Tibial nerve (tissue), 4 donors: ENCODE measurements around the gene C1D. TPM values are rescaled to one million over a fixed set of nuclear protein-coding genes. Genes with fewer than 3 reads are reported as not detected.

Experiments used
- DNase-seq, 2 donors: peaks; one replicate each; pipeline ENCODE4 v3.0.0-alpha.2; 2019; ENCODE audit warnings: low spot score in 2 of 2
- H3K27ac ChIP-seq, 4 donors: fragments of 200-600 bp; sonication (generic) in 3 of 4; one replicate each; pipeline ENCODE4 v1.5.1; 2017 to 2019; ENCODE audit warnings: mild to moderate bottlenecking in 1 of 4
- H3K27me3 ChIP-seq, 2 donors: fragments of 200-600 bp; sonication (generic) in 1 of 2; one replicate each; pipeline versions ENCODE4 v1.5.1 to v1.6.0; 2017 to 2019
- H3K36me3 ChIP-seq, 3 donors: fragments of 200-600 bp; sonication (generic); one replicate each; pipeline ENCODE4 v1.5.1; 2018 to 2019
- H3K4me1 ChIP-seq, 4 donors: fragments of 200-600 bp; sonication (generic) in 3 of 4; one replicate each; pipeline ENCODE4 v1.5.1; 2017 to 2019
- H3K4me3 ChIP-seq, 4 donors: fragments of 200-600 bp; sonication (generic) in 3 of 4; one replicate each; pipeline ENCODE4 v1.5.1; 2017 to 2019; ENCODE audit warnings: mild to moderate bottlenecking in 1 of 4, moderate library complexity in 1 of 4
- H3K9me3 ChIP-seq, 4 donors: fragments of 200-600 bp; sonication (generic) in 3 of 4; one replicate each; pipeline ENCODE4 v1.5.1; 2017 to 2019
- EP300 ChIP-seq, 2 donors: sonication (generic); formaldehyde crosslinking; IDR thresholded peaks; one replicate each; pipeline ENCODE4 v1.6.1; 2017; ENCODE audit warnings: antibody characterized with exemption in 2 of 2, mild to moderate bottlenecking in 1 of 2
- POLR2A ChIP-seq, 2 donors: fragments of 450-650 bp; IDR thresholded peaks; one replicate each; pipeline ENCODE4 v1.6.1; 2017; ENCODE audit warnings: antibody characterized with exemption in 2 of 2, mild to moderate bottlenecking in 2 of 2, moderate library complexity in 2 of 2
- WGBS, 2 donors: methylation state at CpG; one replicate each; pipeline ENCODE4 v1.1.5; 2018; 5-methylcytosine and 5-hydroxymethylcytosine counted together
- total RNA-seq, 4 donors: library from RNA; depleted of rRNA; stranded (reverse); fragments of >200 nt; gene quantifications; one replicate each; pipeline ENCODE4 v1.1.0, GENCODE V29; 2016
- TF ChIP-seq, protein P1 (sequence below), 5 experiments: fragments of 200-600 bp in 3 of 5; fragments of 450-650 bp in 2 of 5; sonication (generic) in 3 of 5; IDR thresholded peaks; one replicate each; pipeline ENCODE4 v1.5.1; 2016 to 2019; ENCODE audit warnings: antibody characterized with exemption in 5 of 5, mild to moderate bottlenecking in 3 of 5, moderate library complexity in 2 of 5

Gene C1D
- total RNA-seq, 4 donors from 2014 or later, result 13.5 to 25.3 (median 22.6) TPM

DNA sequence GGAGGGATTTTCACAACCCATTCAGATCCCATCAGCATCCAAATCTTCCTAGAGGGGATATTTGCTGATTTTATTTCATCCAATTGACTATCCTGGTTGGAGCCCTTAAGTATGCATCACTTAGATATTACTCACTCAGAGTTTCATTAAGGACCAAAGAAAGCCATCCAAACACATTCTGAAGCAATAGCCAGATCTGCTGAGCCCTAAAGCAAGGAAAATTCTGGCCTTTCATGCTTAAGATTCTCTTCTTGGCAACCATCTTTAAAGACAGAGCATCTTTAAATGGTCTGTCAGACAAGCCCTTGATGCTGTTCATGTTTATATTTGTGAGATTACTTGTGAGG, 40.9 kb upstream of the C1D start:
- no peaks in the 10 kb centered on the region for H3K36me3 ChIP-seq
- H3K27me3 ChIP-seq, result no peaks in the 10 kb centered on the region
- peaks cover 0 to 7% (median 0%) of the 10 kb centered on the region in 4 donors for H3K9me3 ChIP-seq
- no peak overlapping the region for H3K27ac ChIP-seq
- H3K4me1 ChIP-seq, result peaks cover 0 to 9% (median 0%) of the 10 kb centered on the region in 4 donors
- DNase-seq, result no peak
- TF ChIP-seq POLR2A (IDR thresholded peaks at IDR 0.05) (no peak), EP300 (IDR thresholded peaks at IDR 0.05) (no peak)
- TF ChIP-seq, protein P1, sequence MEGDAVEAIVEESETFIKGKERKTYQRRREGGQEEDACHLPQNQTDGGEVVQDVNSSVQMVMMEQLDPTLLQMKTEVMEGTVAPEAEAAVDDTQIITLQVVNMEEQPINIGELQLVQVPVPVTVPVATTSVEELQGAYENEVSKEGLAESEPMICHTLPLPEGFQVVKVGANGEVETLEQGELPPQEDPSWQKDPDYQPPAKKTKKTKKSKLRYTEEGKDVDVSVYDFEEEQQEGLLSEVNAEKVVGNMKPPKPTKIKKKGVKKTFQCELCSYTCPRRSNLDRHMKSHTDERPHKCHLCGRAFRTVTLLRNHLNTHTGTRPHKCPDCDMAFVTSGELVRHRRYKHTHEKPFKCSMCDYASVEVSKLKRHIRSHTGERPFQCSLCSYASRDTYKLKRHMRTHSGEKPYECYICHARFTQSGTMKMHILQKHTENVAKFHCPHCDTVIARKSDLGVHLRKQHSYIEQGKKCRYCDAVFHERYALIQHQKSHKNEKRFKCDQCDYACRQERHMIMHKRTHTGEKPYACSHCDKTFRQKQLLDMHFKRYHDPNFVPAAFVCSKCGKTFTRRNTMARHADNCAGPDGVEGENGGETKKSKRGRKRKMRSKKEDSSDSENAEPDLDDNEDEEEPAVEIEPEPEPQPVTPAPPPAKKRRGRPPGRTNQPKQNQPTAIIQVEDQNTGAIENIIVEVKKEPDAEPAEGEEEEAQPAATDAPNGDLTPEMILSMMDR (IDR thresholded peaks at IDR 0.05), result no peak
- H3K4me3 ChIP-seq, result no peak overlapping the region

DNA sequence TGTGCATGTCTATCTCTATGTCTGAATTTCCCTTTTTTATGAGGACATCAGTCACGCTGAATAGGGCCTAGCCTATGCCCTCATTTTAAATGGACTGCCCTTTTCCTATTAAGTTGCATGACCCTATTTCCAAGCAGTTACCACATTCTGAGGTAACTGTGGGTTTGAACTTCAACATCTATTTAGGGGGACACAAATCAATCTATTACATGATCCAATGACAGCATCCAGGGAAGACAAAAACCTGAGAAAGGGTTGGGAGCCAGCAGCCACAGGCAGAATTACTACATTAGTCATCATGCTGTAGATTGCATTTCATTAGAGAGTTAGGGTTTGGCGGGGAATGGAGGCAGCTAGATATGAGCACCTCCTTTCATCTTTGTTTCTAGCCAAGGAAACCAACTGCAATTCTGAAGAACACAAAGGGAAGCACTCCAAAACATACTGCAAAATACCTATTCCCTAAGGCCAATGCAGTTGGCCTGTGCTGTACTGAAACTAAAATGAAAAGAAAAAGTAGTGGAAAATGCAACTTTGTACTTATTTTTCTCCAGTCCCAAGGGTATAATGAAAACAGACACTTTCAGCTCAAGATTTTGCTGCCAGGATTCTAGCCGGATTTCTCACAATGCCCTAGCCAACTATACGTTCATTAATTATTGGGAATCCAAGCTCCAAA, 40.4 kb upstream of the C1D start:
- Histone ChIP-seq H3K27me3 (no peaks in the 10 kb centered on the region), H3K4me1 (peaks cover 0 to 9% (median 0%) of the 10 kb centered on the region in 4 donors), H3K4me3 (no peak overlapping the region), H3K27ac (no peak overlapping the region), H3K9me3 (peaks cover 0 to 7% (median 0%) of the 10 kb centered on the region in 4 donors), H3K36me3 (no peaks in the 10 kb centered on the region)
- DNase-seq, result no peak
- TF ChIP-seq EP300 (IDR thresholded peaks at IDR 0.05), result no peak
- TF ChIP-seq POLR2A (IDR thresholded peaks at IDR 0.05), result no peak
- TF ChIP-seq, protein P1 (IDR thresholded peaks at IDR 0.05), result no peak
- WGBS, 2 donors, result 48 to 54% methylated on average over 4 of the region's 4 CpGs

DNA sequence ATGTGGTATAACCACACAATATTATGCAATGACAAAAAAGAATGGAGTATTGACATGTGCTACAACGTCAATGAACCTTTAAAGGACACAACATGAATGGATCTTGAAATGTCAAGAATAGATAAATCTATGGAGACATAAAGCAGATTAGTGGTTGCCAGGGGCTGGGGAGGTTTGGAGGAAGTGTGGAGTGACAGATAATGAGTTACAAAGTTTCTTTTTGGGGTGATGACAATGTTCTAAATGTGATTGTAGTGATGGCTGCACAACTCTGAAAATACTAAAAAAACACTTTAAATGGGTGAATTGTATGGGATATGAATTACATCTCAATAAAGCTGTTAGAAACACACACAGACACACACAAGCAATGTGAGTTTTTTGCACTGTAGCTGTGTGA, 37.4 kb upstream of the C1D start:
- TF ChIP-seq EP300 (IDR thresholded peaks at IDR 0.05) (no peak), POLR2A (IDR thresholded peaks at IDR 0.05) (no peak)
- TF ChIP-seq, protein P1 (IDR thresholded peaks at IDR 0.05), result no peak
- no peak for DNase-seq
- H3K9me3 ChIP-seq, result peaks cover 0 to under 1% (median 0%) of the 10 kb centered on the region in 4 donors
- no peaks in the 10 kb centered on the region for H3K36me3 ChIP-seq
- no peaks in the 10 kb centered on the region for H3K27me3 ChIP-seq
- no peak overlapping the region for H3K4me3 ChIP-seq
- 44 to 53% methylated on average over 1 of the region's 1 CpG for WGBS, 2 donors
- peaks cover 0 to 9% (median 0%) of the 10 kb centered on the region in 4 donors for H3K4me1 ChIP-seq
- no peak overlapping the region for H3K27ac ChIP-seq

DNA sequence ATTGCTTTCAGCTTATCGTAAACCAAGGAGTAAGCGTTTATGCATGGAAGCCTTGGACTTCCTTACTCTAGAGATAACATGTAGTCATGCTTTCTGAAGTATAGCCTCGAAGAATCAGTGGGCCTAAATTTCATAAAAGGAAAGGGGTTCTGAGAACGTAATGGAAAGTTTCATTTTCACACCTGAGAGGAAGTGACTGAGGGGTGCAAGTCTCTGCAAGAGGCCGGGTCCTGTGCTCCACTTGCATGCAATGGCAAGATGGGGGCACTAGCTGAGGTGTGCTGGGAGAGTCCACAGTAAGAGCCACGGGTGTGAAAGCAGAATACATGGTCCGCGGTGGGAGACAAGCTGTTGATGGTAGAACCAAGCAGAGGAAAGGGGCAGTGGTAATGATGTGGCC, 36.5 kb upstream of the C1D start:
- no peak for DNase-seq
- H3K36me3 ChIP-seq, result peaks cover 0 to 6% (median 0%) of the 10 kb centered on the region in 3 donors
- H3K4me3 ChIP-seq, result no peak overlapping the region
- peaks cover 0 to 9% (median 0%) of the 10 kb centered on the region in 4 donors for H3K4me1 ChIP-seq
- H3K27me3 ChIP-seq, result no peaks in the 10 kb centered on the region
- TF ChIP-seq EP300 (IDR thresholded peaks at IDR 0.05), result no peak
- H3K9me3 ChIP-seq, result no peaks in the 10 kb centered on the region
- no peak overlapping the region for H3K27ac ChIP-seq
- 84 to 94% methylated on average over 8 of the region's 8 CpGs for WGBS, 2 donors

DNA sequence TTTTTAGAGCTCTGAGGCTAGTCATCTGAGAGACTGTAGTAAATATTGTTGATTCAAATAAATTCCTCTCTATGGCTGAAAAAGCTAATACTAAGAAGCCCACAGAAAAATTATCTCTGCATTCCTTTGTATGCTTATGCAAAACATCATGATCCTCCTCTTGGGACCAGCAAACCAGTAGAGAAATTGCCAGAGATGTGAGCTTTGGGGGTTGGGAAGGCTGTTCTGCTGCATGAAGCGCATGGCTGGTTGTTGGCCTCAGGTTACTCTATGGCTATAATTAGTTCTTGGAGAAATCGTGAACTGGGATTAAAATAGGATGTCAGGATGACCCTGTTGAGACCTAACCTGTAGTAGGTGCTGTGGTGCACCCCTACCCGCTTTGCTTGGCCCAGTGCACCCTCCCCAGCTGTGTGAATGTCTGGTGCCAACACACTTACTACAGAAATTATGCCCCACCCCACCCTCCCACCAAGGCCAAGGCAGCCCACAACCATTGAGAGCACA, 35.5 kb upstream of the C1D start:
- no peak overlapping the region for H3K27ac ChIP-seq
- no peaks in the 10 kb centered on the region for H3K9me3 ChIP-seq
- 47 to 68% methylated on average over 3 of the region's 3 CpGs for WGBS, 2 donors
- DNase-seq, result no peak
- peaks cover 0 to 6% (median 0%) of the 10 kb centered on the region in 4 donors for H3K4me1 ChIP-seq
- no peaks in the 10 kb centered on the region for H3K27me3 ChIP-seq
- H3K36me3 ChIP-seq, result peaks cover 0 to 6% (median 0%) of the 10 kb centered on the region in 3 donors
- H3K4me3 ChIP-seq, result no peak overlapping the region
- TF ChIP-seq, protein P1 (IDR thresholded peaks at IDR 0.05), result no peak
- TF ChIP-seq POLR2A (IDR thresholded peaks at IDR 0.05), result no peak
